Astrocyte (in vitro differentiated cells and primary cell): ENCODE measurements around the gene CYP21A2.

Experiments
- CTCF ChIP-seq: IDR thresholded peaks from 2 replicates; pipeline ENCODE4 v1.5.1; 2011; ENCODE audit warnings: low read depth, mild to moderate bottlenecking, inconsistent platforms, low read length, moderate library complexity; ENCODE audit not compliant: insufficient read depth
- EZH2 ChIP-seq: IDR thresholded peaks from 2 replicates; pipeline ENCODE4 v1.6.1; 2012; ENCODE audit warnings: mild to moderate bottlenecking, low read length, inconsistent platforms; ENCODE audit not compliant: insufficient read depth

- TF ChIP-seq CTCF (no peak), EZH2 (no peak)
Observed at GRCh38 chr6:32057966-32058365, 19.8 kb downstream of the CYP21A2 start.
